ES-I3 (cell line): ENCODE data around the gene TSNAX.
"Not testable (repeated sequence)": the region's sequence is repeated elsewhere in the genome, so short reads cannot be mapped to it uniquely, and the experiment has no call there.

Source experiments
- H3K36me3 ChIP-seq: 2 replicates; pipeline ENCODE4 v1.6.1; 2013; ENCODE audit warnings: mild to moderate bottlenecking, low read length, control low read depth, moderate library complexity; ENCODE audit not compliant: insufficient read depth
- H3K4me1 ChIP-seq: 2 replicates; pipeline ENCODE4 v1.6.1; 2013; ENCODE audit warnings: mild to moderate bottlenecking, control low read depth, low read length; ENCODE audit not compliant: insufficient read depth
- H3K9ac ChIP-seq: 2 replicates; pipeline ENCODE4 v1.6.1; 2013; ENCODE audit warnings: low read depth, mild to moderate bottlenecking, low read length, moderate library complexity
- H3K9me3 ChIP-seq: 2 replicates; pipeline ENCODE4 v1.6.1; 2013; ENCODE audit warnings: mild to moderate bottlenecking, low read length, moderate library complexity; ENCODE audit not compliant: control insufficient read depth, insufficient read depth

Gene TSNAX, protein sequence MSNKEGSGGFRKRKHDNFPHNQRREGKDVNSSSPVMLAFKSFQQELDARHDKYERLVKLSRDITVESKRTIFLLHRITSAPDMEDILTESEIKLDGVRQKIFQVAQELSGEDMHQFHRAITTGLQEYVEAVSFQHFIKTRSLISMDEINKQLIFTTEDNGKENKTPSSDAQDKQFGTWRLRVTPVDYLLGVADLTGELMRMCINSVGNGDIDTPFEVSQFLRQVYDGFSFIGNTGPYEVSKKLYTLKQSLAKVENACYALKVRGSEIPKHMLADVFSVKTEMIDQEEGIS

GRCh38 chr1:231528172-231529029 is at the start of gene TSNAX:
TSNAX (plus strand) TSS chr1:231528669; CDS start chr1:231528811, 142 bp downstream.
- H3K9me3 ChIP-seq, result no peaks in the 10 kb centered on the region
- peaks cover 18% of the 10 kb centered on the region; the same call in 1 of the 2 replicates for H3K4me1 ChIP-seq
- H3K9ac ChIP-seq, result peak within 1 kb of the TSS; percentile 87
- H3K36me3 ChIP-seq, result 0 out of 2 replicates have a peak, but pooled peaks cover 5% of the 10 kb centered on the region

- Histone ChIP-seq H3K9ac (peak overlapping the region; percentile 27; the same call in 1 of the 2 replicates), H3K4me1 (peaks cover 3% of the 10 kb centered on the region), H3K36me3 (no peaks in the 10 kb centered on the region), H3K9me3 (no peaks in the 10 kb centered on the region)
Observed at GRCh38 chr1:231478811-231479210, 49.7 kb upstream of the TSNAX start.

DNA sequence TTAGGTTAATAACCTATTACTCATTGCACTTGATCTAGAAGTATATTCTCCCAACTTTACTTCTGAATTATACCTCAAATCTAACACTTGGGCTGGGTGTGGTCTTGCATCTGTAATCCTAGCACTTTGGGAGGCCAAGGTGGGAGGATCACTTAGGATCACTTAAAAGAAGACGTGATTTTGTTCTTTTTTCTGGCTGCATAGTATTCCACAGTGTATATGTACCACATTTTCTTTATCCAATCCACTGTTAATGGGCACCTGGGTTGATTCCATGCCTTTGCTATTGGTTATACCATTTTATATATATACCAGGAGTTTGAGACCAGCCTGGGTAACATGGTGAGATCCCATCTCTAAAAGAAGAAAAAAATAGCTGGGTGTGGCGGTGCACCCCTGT is 48.5 kb upstream of the TSNAX start:
- H3K9ac ChIP-seq, result no peak overlapping the region
- no peaks in the 10 kb centered on the region for H3K36me3 ChIP-seq
- H3K4me1 ChIP-seq, result peaks cover 3% of the 10 kb centered on the region
- no peaks in the 10 kb centered on the region for H3K9me3 ChIP-seq

DNA sequence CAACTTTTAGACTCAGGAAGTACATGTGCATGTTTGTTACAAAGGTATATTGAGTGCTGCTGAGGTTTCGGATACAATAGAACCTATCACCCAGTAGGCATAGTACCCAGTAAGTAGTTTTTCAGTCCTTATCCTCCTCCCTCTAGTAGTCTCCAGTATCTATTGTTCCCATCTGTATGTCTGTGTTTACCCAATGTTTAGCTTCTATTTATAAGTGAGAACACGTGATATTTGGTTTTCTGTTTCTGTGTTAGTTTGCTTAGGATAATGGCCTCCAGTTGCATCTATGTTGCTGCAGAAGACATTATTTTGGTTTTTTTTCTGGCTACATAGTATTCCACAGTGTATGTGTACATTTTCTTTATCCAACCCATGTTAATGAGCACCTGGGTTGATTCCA is 47.2 kb upstream of the TSNAX start:
- no peaks in the 10 kb centered on the region for H3K36me3 ChIP-seq
- H3K4me1 ChIP-seq, result peaks cover 3% of the 10 kb centered on the region
- no peak overlapping the region for H3K9ac ChIP-seq
- H3K9me3 ChIP-seq, result no peaks in the 10 kb centered on the region

GRCh38 chr1:231485029-231485784 is 43.3 kb upstream of the TSNAX start:
- H3K4me1 ChIP-seq, result no peaks in the 10 kb centered on the region
- no peaks in the 10 kb centered on the region for H3K36me3 ChIP-seq
- no peak overlapping the region for H3K9ac ChIP-seq
- no peaks in the 10 kb centered on the region for H3K9me3 ChIP-seq

DNA sequence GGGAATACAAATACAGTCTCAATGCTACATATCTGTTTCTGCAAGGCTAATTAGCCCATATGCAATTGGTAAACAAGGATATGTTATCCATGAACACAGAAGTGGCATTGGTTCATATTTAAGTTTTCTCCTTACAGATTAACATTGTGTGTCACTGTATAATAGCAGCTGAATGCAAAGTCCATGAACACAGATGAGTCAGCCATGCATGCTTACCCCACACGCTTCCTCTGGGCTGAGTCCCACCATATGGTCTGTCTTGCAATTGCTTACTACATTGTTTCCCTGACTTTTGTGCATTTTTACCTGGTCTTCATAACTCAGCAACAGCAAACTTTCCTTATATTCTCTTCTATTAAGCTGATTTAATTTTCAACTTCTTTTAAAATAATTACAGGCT is 41.5 kb upstream of the TSNAX start:
- Histone ChIP-seq H3K9me3 (no peaks in the 10 kb centered on the region), H3K9ac (no peak overlapping the region), H3K4me1 (no peaks in the 10 kb centered on the region), H3K36me3 (no peaks in the 10 kb centered on the region)

DNA sequence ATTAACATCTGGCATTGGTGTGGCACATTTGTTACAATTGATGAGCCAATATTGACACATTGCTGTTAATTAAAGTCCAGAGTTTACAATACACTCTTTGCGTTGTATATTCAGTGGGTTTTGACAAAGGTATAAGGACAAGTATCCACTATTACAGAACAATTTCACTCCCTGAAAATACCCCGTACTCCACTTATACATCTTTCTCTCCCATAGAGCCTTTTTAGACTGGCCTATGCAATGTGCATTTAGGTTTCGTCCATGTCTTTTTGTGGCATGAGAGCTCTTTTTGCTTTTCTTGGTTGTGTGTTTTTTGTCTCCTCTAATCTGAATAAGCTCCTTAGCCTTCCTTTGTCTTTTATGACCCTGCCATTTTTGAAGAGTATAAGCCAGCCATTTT is 40.6 kb upstream of the TSNAX start:
- Histone ChIP-seq H3K4me1 (no peaks in the 10 kb centered on the region), H3K9ac (no peak overlapping the region), H3K36me3 (no peaks in the 10 kb centered on the region), H3K9me3 (no peaks in the 10 kb centered on the region)

DNA sequence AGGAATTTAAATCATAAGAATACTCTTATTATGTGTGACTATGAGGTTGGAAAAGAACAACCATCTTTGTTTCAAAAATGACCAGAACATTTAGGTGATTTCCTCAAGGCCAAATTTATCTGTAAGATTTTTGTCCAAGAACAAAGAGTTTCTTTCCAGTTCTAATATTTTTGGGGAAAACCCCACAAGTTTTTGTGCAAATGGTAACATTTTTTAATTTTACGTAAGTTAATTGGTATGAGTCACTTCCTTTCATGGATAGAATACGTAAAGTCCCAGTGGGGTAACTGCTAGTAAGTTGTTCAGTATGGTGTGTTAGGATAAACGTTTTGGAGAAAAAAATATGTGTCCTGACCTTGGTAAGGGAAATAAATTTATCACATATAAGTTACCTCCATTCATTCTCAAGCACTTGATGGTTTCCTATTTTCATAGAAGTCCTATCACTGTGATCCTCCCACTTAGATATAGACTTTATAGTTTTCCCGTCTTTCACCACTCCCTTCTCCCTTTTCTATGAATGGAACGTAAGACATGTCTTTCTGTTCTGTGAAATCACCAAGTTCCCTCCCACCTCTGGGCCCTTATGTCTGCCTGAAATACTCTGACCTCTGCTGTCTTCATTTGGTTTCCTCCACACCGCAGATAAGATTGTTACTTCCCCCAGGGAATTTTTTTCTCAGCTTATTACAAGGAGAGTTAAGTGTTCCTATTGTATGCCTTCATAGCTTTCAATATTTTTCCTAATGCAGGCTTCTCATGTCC is 34.9 kb upstream of the TSNAX start:
- peaks cover 1% of the 10 kb centered on the region; the same call in 1 of the 2 replicates for H3K9me3 ChIP-seq
- H3K36me3 ChIP-seq, result no peaks in the 10 kb centered on the region
- no peaks in the 10 kb centered on the region; the same call in 1 of the 2 replicates for H3K4me1 ChIP-seq
- H3K9ac ChIP-seq, result no peak overlapping the region

DNA sequence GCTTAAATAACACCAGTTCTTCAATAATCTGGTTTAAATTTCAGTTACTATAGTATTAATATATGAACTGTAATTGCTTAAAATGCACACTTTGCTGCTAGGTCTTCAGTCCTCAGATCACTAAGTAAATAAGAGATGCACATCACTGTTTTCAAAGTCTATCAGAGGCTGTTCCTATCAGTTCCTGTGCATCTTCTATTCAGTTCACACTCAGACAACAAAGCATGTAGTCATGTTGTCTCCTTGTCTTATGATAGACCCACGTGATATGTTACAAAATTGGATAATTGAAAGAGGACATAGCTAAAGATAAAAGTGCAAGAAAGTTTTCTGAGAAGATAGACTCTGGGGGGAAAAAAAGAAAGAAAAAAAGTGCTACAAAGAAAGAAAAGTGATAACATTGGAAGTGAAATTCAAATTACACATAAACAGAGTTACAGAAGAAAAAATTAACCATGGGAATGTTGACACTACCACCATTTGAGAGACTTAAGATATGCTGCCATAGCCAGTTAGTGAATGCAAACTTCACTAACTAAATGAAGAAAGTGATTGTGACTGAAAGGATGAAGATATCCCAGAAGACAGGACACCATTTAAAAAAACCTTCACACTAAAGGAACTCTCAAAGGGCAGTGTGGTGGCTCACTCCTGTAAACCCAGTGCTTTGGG is 33.9 kb upstream of the TSNAX start:
- Histone ChIP-seq H3K9me3 (peaks cover 8% of the 10 kb centered on the region), H3K36me3 (no peaks in the 10 kb centered on the region), H3K4me1 (no peaks in the 10 kb centered on the region; the same call in 1 of the 2 replicates), H3K9ac (no peak overlapping the region)

DNA sequence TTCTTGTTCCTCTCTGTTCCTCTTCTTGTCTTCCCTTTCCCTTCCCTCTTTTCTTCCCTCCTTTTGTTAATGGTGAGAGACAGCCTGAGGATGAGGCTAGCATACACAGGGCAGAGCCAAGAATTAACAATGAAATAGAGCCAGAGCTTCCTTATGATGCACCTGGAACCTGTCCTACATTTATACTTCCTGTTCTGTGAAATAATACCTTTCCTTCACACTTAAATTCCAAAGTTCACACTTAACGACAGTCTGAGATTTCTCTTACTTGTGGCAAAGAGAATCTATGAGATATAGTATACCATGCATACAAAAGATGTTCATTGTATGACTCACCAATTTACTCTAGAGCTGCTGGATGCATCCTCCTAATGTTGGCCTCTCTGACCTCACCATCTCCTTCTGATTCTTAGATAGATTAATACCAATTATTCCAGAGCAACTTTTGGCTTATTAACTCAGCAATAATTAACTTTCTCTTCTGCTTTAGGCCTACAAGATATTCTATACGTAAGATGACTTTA is 30.8 kb upstream of the TSNAX start:
- peaks cover 12% of the 10 kb centered on the region for H3K9me3 ChIP-seq
- no peak overlapping the region for H3K9ac ChIP-seq
- H3K4me1 ChIP-seq, result no peaks in the 10 kb centered on the region; the same call in 1 of the 2 replicates
- H3K36me3 ChIP-seq, result no peaks in the 10 kb centered on the region

DNA sequence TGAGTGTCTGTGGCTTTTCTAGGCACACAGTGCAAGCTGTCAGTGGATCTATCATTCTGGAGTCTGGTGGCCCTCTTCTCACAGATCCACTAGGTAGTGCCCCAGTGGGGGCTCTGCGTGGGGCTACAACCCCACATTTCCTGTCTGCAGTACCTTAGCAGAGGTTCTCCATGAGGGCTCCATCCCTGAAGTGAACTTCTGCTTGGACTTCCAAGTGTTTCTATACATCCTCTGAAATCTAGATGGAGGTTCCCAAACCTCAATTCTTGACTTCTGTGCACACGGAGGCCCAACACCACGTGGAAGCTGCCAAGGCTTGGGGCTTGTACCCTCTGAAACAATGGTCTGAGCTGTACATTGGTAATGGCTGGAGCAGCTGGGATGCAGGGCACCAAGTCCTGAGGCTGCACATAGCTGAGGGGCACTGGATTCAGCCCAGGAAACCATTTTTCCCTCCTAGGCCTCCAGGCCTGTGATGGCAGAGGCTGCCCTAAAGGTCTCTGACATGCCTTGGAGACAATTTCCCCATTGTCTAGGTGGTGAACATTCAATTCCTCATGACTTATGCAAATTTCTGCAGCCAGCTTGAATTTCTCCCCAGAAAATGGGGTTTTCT is 29.2 kb upstream of the TSNAX start:
- Histone ChIP-seq H3K4me1 (no peaks in the 10 kb centered on the region), H3K36me3 (no peaks in the 10 kb centered on the region), H3K9me3 (peaks cover 12% of the 10 kb centered on the region), H3K9ac (no peak overlapping the region)

GRCh38 chr1:231500666-231501065 is 27.8 kb upstream of the TSNAX start:
- H3K36me3 ChIP-seq, result no peaks in the 10 kb centered on the region
- no peak overlapping the region for H3K9ac ChIP-seq
- H3K9me3 ChIP-seq, result peaks cover 12% of the 10 kb centered on the region
- H3K4me1 ChIP-seq, result no peaks in the 10 kb centered on the region

- not testable (repeated sequence) for H3K4me1 ChIP-seq, H3K9ac ChIP-seq, H3K36me3 ChIP-seq
- peaks cover 12% of the 10 kb centered on the region for H3K9me3 ChIP-seq
Observed at GRCh38 chr1:231503168-231503567, 25.3 kb upstream of the TSNAX start.
